ENCODE results near the gene EHMT2. TPM values are rescaled to one million over a fixed set of nuclear protein-coding genes. Genes with fewer than 3 reads are reported as not detected.

Gene EHMT2
- total RNA-seq, 1 experiment from 2014 or later: 137 TPM

DNA sequence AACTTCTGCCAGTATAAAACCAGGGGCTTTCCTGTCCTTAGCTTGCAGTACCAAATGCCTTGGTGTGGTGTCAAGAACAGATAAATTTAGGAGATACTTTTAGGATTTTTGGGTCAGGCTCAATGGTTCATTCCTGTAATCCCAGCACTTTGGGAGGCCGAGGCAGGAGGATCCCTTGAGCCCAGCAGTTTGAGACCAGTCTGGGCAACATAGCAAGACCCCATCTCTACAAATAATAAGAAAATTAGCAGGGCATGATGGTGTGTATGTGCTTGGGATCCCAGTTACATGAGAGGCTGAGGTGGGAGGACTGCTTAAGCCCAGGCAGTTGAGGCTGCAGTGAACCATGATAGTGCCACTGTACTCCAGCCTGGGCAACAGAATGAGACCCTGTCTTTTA lies 7.5 kb upstream of the EHMT2 start:
- Mint-ChIP-seq H3K4me1 (peaks cover 14% of the 10 kb centered on the region), H3K4me3 (no peak overlapping the region), H3K27ac (no peak overlapping the region), H3K27me3 (ENCODE audit: low read depth) (peaks cover 5% of the 10 kb centered on the region), H3K36me3 (no peaks in the 10 kb centered on the region), H3K9me3 (no peaks in the 10 kb centered on the region)
- ChIA-PET POLR2A (interaction anchor here (1.2 kb wide), 1 partner anchor 67 kb away, joined by 3 read pairs; the partner anchor contains the start of gene DXO), CTCF (interaction anchor here (1.8 kb wide), 1 partner anchor 18 kb away, joined by 9 read pairs; no protein-coding TSS in a partner anchor)
- DNase-seq (ENCODE audit: low spot score) (no peak), ATAC-seq (no peak)
- TF ChIP-seq, protein P1, sequence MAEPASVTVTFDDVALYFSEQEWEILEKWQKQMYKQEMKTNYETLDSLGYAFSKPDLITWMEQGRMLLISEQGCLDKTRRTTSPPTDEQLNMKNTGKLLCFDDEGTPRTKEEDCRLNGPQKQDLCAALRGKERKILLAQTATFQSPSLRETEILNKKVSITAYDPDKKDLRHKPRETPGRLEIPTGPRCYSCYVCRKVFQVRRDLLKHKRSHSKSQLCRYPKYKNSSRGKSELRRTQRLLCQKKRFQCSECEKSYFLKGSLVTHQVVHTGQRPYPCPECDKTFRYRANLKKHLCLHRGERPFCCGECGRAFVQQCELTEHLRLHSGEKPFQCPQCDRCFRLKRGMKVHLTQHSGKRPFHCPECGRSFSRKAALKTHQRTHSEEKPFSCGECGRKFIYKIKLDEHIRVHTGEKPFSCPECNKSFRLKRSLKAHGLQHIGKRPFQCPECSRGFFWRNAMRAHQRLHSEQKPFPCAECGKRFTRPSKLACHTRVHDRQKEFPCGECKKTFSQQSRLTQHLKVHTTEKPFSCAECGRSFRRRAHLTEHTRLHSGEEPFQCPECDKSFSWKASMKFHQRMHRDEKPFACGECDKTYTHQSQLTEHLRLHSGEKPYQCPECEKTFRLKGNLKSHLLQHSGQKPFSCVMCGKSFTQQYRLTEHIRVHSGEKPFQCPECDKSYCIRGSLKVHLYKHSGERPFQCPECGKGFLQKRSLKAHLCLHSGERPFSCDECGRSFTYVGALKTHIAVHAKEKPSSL (CRISPR knock-in tag; conservative IDR thresholded peaks at IDR 0.05): no peak
- TF ChIP-seq ZNF512 (CRISPR knock-in tag; IDR thresholded peaks at IDR 0.05; ENCODE audit: borderline replicate concordance): no peak
- TF ChIP-seq, protein P2, sequence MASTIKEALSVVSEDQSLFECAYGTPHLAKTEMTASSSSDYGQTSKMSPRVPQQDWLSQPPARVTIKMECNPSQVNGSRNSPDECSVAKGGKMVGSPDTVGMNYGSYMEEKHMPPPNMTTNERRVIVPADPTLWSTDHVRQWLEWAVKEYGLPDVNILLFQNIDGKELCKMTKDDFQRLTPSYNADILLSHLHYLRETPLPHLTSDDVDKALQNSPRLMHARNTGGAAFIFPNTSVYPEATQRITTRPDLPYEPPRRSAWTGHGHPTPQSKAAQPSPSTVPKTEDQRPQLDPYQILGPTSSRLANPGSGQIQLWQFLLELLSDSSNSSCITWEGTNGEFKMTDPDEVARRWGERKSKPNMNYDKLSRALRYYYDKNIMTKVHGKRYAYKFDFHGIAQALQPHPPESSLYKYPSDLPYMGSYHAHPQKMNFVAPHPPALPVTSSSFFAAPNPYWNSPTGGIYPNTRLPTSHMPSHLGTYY (CRISPR knock-in tag; IDR thresholded peaks at IDR 0.05): no peak
- TF ChIP-seq, protein P3, sequence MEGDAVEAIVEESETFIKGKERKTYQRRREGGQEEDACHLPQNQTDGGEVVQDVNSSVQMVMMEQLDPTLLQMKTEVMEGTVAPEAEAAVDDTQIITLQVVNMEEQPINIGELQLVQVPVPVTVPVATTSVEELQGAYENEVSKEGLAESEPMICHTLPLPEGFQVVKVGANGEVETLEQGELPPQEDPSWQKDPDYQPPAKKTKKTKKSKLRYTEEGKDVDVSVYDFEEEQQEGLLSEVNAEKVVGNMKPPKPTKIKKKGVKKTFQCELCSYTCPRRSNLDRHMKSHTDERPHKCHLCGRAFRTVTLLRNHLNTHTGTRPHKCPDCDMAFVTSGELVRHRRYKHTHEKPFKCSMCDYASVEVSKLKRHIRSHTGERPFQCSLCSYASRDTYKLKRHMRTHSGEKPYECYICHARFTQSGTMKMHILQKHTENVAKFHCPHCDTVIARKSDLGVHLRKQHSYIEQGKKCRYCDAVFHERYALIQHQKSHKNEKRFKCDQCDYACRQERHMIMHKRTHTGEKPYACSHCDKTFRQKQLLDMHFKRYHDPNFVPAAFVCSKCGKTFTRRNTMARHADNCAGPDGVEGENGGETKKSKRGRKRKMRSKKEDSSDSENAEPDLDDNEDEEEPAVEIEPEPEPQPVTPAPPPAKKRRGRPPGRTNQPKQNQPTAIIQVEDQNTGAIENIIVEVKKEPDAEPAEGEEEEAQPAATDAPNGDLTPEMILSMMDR (IDR thresholded peaks at IDR 0.05): no peak
- TF ChIP-seq HMGXB4 (CRISPR knock-in tag; IDR thresholded peaks at IDR 0.05): no peak
- no peak for TF ChIP-seq ETV6 (CRISPR knock-in tag; IDR thresholded peaks at IDR 0.05)
- no peak for TF ChIP-seq MYBL2 (CRISPR knock-in tag; IDR thresholded peaks at IDR 0.05)
- TF ChIP-seq FOXK1 (CRISPR knock-in tag; IDR thresholded peaks at IDR 0.05): no peak
- TF ChIP-seq ZNF532 (CRISPR knock-in tag; IDR thresholded peaks at IDR 0.05; ENCODE audit: borderline replicate concordance): no peak
- TF ChIP-seq SP1 (CRISPR knock-in tag; conservative IDR thresholded peaks at IDR 0.05): no peak
- TF ChIP-seq IRF2 (CRISPR knock-in tag; IDR thresholded peaks at IDR 0.05; ENCODE audit: borderline replicate concordance, low read depth): no peak
- TF ChIP-seq ZBTB21 (CRISPR knock-in tag; IDR thresholded peaks at IDR 0.05; ENCODE audit: borderline replicate concordance): no peak

Measured in WTC11 (cell line).